ENCODE data around the gene PRRG3. TPM values are rescaled to one million over a fixed set of nuclear protein-coding genes. Genes with fewer than 3 reads are reported as not detected.

Gene PRRG3
- total and polyA plus RNA-seq, 8 donors, result 0.10 to 7.3 (median 0.14) TPM; not detected in 3

DNA sequence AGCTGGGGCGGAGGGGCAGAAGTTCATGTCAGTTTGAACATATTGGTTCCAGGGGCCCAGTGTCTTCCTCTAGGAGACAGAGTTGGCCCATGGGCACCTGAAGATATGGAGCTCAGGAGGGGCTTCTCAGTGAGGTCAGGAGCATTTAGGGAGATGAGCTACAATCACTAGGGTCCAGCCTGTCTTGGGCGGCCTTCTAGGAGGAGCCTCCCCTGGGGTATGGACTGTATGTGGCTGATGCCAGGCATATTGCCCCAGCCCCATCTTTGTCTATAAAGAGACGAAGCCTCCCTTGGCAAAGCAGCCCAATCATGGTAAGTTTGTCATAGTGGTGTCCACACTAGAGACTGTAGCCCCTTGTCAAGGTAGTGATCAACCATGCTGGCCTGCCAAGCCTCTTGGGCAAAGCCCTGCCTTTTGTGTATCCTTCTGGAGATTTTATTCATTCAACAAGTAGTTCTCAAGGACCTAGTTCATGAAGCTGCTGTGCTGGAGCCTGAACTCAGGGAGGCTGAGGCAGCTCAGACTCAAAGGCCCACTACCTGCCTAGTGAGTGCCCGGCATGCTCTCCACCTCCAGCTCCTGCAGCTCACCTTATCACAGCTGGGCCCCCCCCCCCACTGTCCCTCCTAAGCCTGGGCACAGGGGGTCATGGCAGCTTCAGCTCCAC, 33.9 kb downstream of the PRRG3 start:
- Histone ChIP-seq H3K27me3 (peaks cover 0 to 8% (median 0%) of the 10 kb centered on the region in 3 donors), H3K9me3 (no peaks in the 10 kb centered on the region), H3K4me1 (peaks cover 0 to 5% (median 0%) of the 10 kb centered on the region in 4 donors), H3K27ac (no peak overlapping the region), H3K4me3 (no peak overlapping the region), H3K36me3 (no peaks in the 10 kb centered on the region)
- WGBS, 5 donors, result 62 to 90% (median 85%) methylated on average over 2 to 4 of the region's 4 CpGs
- intact Hi-C loops (cut with DNase I; ENCODE audit: low total_unique reads), result no loop called here
- TF ChIP-seq, protein P1, sequence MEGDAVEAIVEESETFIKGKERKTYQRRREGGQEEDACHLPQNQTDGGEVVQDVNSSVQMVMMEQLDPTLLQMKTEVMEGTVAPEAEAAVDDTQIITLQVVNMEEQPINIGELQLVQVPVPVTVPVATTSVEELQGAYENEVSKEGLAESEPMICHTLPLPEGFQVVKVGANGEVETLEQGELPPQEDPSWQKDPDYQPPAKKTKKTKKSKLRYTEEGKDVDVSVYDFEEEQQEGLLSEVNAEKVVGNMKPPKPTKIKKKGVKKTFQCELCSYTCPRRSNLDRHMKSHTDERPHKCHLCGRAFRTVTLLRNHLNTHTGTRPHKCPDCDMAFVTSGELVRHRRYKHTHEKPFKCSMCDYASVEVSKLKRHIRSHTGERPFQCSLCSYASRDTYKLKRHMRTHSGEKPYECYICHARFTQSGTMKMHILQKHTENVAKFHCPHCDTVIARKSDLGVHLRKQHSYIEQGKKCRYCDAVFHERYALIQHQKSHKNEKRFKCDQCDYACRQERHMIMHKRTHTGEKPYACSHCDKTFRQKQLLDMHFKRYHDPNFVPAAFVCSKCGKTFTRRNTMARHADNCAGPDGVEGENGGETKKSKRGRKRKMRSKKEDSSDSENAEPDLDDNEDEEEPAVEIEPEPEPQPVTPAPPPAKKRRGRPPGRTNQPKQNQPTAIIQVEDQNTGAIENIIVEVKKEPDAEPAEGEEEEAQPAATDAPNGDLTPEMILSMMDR (IDR thresholded peaks at IDR 0.05), result no peak
- TF ChIP-seq POLR2A (IDR thresholded peaks at IDR 0.05) (no peak), POLR2AphosphoS5 (IDR thresholded peaks at IDR 0.05) (no peak), EP300 (IDR thresholded peaks at IDR 0.05) (no peak)
- DNase-seq, result no peak

DNA sequence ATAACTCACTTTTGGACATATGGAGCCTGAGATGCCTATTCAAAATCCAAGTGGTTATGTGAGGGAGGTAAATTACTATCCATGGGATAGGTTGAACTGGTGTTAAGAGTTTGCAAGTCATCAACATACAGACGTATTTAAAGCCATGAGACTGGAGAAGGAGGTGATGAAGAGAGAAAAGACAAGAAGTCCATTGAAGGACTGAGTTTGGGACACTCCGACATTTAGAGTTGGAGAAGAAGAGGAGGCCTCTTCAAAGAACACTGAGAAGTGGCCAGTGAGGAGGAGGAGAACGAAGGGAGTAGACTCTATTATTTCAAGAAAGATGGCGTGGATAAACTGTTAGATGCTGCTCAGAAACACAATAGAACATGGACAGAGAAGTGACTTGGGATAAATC, 39.2 kb downstream of the PRRG3 start, which contains the start of gene CNGA2:
CNGA2 (plus strand) TSS at position 301 of the 400 bp plus-strand sequence. CDS start 3,738 bp downstream, outside the sequence.
- Histone ChIP-seq H3K27ac (no peak within 1 kb of the TSS), H3K27me3 (peaks cover 0 to 8% (median 0%) of the 10 kb centered on the region in 3 donors), H3K9me3 (no peaks in the 10 kb centered on the region), H3K36me3 (no peaks in the 10 kb centered on the region), H3K4me1 (no peaks in the 10 kb centered on the region), H3K4me3 (no peak within 1 kb of the TSS)
- TF ChIP-seq POLR2AphosphoS5 (IDR thresholded peaks at IDR 0.05) (no peak), POLR2A (IDR thresholded peaks at IDR 0.05) (no peak), EP300 (IDR thresholded peaks at IDR 0.05) (no peak)
- TF ChIP-seq, protein P1 (IDR thresholded peaks at IDR 0.05), result no peak
- intact Hi-C loops (cut with DNase I; ENCODE audit: low total_unique reads), result no loop called here
- DNase-seq, result no peak
- 60 to 82% (median 79%) methylated on average over 4 of the region's 4 CpGs for WGBS, 5 donors

GRCh38 chrX:151735219-151735618, 40.0 kb downstream of the PRRG3 start:
- intact Hi-C loops (cut with DNase I; ENCODE audit: low total_unique reads), result no loop called here
- no peaks in the 10 kb centered on the region for H3K9me3 ChIP-seq
- 42 to 79% (median 61%) methylated on average over 2 of the region's 2 CpGs for WGBS, 5 donors
- no peak overlapping the region for H3K27ac ChIP-seq
- no peaks in the 10 kb centered on the region for H3K36me3 ChIP-seq
- no peak for DNase-seq
- no peak overlapping the region for H3K4me3 ChIP-seq
- H3K27me3 ChIP-seq, result peaks cover 0 to 8% (median 0%) of the 10 kb centered on the region in 3 donors
- no peaks in the 10 kb centered on the region for H3K4me1 ChIP-seq
- TF ChIP-seq POLR2A (IDR thresholded peaks at IDR 0.05) (no peak), POLR2AphosphoS5 (IDR thresholded peaks at IDR 0.05) (no peak), EP300 (IDR thresholded peaks at IDR 0.05) (no peak)
- TF ChIP-seq, protein P1 (IDR thresholded peaks at IDR 0.05), result no peak

- TF ChIP-seq EP300 (IDR thresholded peaks at IDR 0.05) (no peak), POLR2A (IDR thresholded peaks at IDR 0.05) (no peak), POLR2AphosphoS5 (IDR thresholded peaks at IDR 0.05) (no peak)
- TF ChIP-seq, protein P1 (IDR thresholded peaks at IDR 0.05), result no peak
- Histone ChIP-seq H3K4me3 (no peak overlapping the region), H3K9me3 (peaks cover 0 to 7% (median 0%) of the 10 kb centered on the region in 4 donors), H3K36me3 (no peaks in the 10 kb centered on the region), H3K27me3 (peaks cover 0 to 8% (median 0%) of the 10 kb centered on the region in 3 donors), H3K27ac (no peak overlapping the region), H3K4me1 (no peaks in the 10 kb centered on the region)
- intact Hi-C loops (cut with DNase I; ENCODE audit: low total_unique reads), result no loop called here
- 63 to 88% (median 68%) methylated on average over 6 of the region's 6 CpGs for WGBS, 5 donors
- DNase-seq, result no peak
Measured at GRCh38 chrX:151736685-151737084, 41.4 kb downstream of the PRRG3 start.
